K562 (cell line): ENCODE data around the gene TUBA4B. TPM values are rescaled to one million over a fixed set of nuclear protein-coding genes. Genes with fewer than 3 reads are reported as not detected.
A peak's percentile ranks its signal among the peaks of the same experiment; 100 is the strongest.

Experiments used
- CCNT2 ChIP-seq: IDR thresholded peaks from 2 replicates; pipeline ENCODE4 v1.6.1; 2011; ENCODE audit warnings: borderline replicate concordance, low read depth, mild to moderate bottlenecking, moderate library complexity, mixed read lengths, low read length; ENCODE audit not compliant: insufficient read length; ENCODE audit errors: extremely low read depth
- CREBBP ChIP-seq: IDR thresholded peaks from one replicate; pipeline ENCODE4 v1.6.1; 2012; ENCODE audit warnings: low read depth, mild to moderate bottlenecking, control low read depth, inconsistent platforms, low read length
- GATAD2A ChIP-seq: fragments of 450-650 bp; IDR thresholded peaks from 2 replicates; pipeline ENCODE4 v1.6.1; 2017
- KDM5B ChIP-seq: fragments of 200-600 bp; sonication (generic); IDR thresholded peaks from 2 replicates; pipeline ENCODE4 v1.6.1; 2012; ENCODE audit warnings: low read depth, mild to moderate bottlenecking, moderate library complexity, low read length, control low read depth, inconsistent platforms; ENCODE audit not compliant: insufficient replicate concordance
- MTA2 ChIP-seq: fragments of 450-650 bp; IDR thresholded peaks from 2 replicates; pipeline ENCODE4 v1.6.1; 2016; ENCODE audit warnings: low read depth
- NCOR1 ChIP-seq: fragments of 450-650 bp; IDR thresholded peaks from 2 replicates; pipeline ENCODE4 v1.6.1; 2016; ENCODE audit warnings: mild to moderate bottlenecking, moderate library complexity
- SOX6 ChIP-seq: fragments of 450-650 bp; IDR thresholded peaks from 2 replicates; pipeline ENCODE4 v1.6.1; 2014; ENCODE audit warnings: mild to moderate bottlenecking
- SP1 ChIP-seq: sonication (generic); formaldehyde crosslinking; IDR thresholded peaks from 2 replicates; pipeline ENCODE4 v1.8.1; 2022; ENCODE audit warnings: mild to moderate bottlenecking, missing genetic modification reagents
- ZNF197 ChIP-seq: fragments of 200-800 bp; sonication (Bioruptor generic); IDR thresholded peaks from 2 replicates; pipeline ENCODE4 v1.6.1; 2016; ENCODE audit warnings: low read depth, missing genetic modification characterization, missing compliant biosample characterization
- ZNF740 ChIP-seq, 3 experiments: fragments of 200-800 bp in 1 of 3; sonication (Bioruptor generic) in 1 of 3; sonication (generic) in 1 of 3; formaldehyde crosslinking in 1 of 3; IDR thresholded peaks; 2 replicates each; pipeline versions ENCODE4 v1.6.1 to v1.8.0; 2016 to 2022; ENCODE audit warnings: mild to moderate bottlenecking in 2 of 3, missing compliant biosample characterization in 2 of 3, missing genetic modification characterization in 2 of 3, missing genetic modification reagents in 1 of 3
- polyA plus RNA-seq, 8 experiments: library from polyadenylated mRNA; depleted of rRNA in 4 of 8; stranded (reverse) in 5 of 8; unstranded in 3 of 8; fragments of >200 nt; fragmentation: Nextera tagmentation in 2 of 8; fragmentation: Illumina TruSeq in 1 of 8; extraction: Ambion mirVana in 2 of 8; extraction: Trizol in 1 of 8; gene quantifications; 2 replicates each; pipeline versions ENCODE4 v1.2.1 to v1.2.3, GENCODE V29; 2011 to 2014; ENCODE audit warnings: inconsistent platforms in 1 of 8, missing spikeins in 1 of 8
- total RNA-seq, 7 experiments: library from RNA; depleted of rRNA in 6 of 7; stranded (reverse); fragments of >200 nt in 6 of 7; fragmentation: Illumina TruSeq in 2 of 7; extraction: Trizol in 2 of 7; gene quantifications; 2 replicates each; pipeline versions ENCODE4 v1.2.1 to v1.2.3, GENCODE V29; 2011 to 2021; ENCODE audit warnings: low replicate concordance in 1 of 7
- TF ChIP-seq, protein P1 (sequence below): sonication (generic); formaldehyde crosslinking; IDR thresholded peaks from 2 replicates; pipeline ENCODE4 v1.8.0; 2022; ENCODE audit warnings: missing genetic modification reagents, mild to moderate bottlenecking, moderate library complexity, borderline replicate concordance
- TF ChIP-seq, protein P2 (sequence below), 2 experiments: fragments of 450-650 bp; IDR thresholded peaks; 2 replicates each; pipeline ENCODE4 v1.6.1; 2016; ENCODE audit warnings: mild to moderate bottlenecking in 2 of 2, borderline replicate concordance in 1 of 2, low read depth in 1 of 2, moderate library complexity in 1 of 2

Gene TUBA4B
- total and polyA plus RNA-seq, 9 of the 15 experiments (the other 6 are each of a cell fraction or from before 2014, with no cell fraction given): 0.04 TPM; not detected in 8

GRCh38 chr2:219207134-219207883 is 45.7 kb upstream of the TUBA4B start (continued):
- TF ChIP-seq, protein P1, sequence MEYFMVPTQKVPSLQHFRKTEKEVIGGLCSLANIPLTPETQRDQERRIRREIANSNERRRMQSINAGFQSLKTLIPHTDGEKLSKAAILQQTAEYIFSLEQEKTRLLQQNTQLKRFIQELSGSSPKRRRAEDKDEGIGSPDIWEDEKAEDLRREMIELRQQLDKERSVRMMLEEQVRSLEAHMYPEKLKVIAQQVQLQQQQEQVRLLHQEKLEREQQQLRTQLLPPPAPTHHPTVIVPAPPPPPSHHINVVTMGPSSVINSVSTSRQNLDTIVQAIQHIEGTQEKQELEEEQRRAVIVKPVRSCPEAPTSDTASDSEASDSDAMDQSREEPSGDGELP (CRISPR knock-in tag): peak; percentile 32; the same call in 1 of the 2 replicates
- TF ChIP-seq ZNF197 (CRISPR knock-in tag) (no peak), SP1 (no peak), GATAD2A (no peak), NCOR1 (no peak), CREBBP (no peak), ZNF740 (CRISPR knock-in tag; IDR thresholded peaks at IDR 0.05) (peak; percentile 12; the same call in 1 of the 2 replicates), ZNF740 (tag; IDR thresholded peaks at IDR 0.05) (no peak; a peak in 1 of 4 replicates), MTA2 (no peak), KDM5B (peak; percentile 3), SOX6 (no peak), CCNT2 (no peak)
- TF ChIP-seq, protein P2, sequence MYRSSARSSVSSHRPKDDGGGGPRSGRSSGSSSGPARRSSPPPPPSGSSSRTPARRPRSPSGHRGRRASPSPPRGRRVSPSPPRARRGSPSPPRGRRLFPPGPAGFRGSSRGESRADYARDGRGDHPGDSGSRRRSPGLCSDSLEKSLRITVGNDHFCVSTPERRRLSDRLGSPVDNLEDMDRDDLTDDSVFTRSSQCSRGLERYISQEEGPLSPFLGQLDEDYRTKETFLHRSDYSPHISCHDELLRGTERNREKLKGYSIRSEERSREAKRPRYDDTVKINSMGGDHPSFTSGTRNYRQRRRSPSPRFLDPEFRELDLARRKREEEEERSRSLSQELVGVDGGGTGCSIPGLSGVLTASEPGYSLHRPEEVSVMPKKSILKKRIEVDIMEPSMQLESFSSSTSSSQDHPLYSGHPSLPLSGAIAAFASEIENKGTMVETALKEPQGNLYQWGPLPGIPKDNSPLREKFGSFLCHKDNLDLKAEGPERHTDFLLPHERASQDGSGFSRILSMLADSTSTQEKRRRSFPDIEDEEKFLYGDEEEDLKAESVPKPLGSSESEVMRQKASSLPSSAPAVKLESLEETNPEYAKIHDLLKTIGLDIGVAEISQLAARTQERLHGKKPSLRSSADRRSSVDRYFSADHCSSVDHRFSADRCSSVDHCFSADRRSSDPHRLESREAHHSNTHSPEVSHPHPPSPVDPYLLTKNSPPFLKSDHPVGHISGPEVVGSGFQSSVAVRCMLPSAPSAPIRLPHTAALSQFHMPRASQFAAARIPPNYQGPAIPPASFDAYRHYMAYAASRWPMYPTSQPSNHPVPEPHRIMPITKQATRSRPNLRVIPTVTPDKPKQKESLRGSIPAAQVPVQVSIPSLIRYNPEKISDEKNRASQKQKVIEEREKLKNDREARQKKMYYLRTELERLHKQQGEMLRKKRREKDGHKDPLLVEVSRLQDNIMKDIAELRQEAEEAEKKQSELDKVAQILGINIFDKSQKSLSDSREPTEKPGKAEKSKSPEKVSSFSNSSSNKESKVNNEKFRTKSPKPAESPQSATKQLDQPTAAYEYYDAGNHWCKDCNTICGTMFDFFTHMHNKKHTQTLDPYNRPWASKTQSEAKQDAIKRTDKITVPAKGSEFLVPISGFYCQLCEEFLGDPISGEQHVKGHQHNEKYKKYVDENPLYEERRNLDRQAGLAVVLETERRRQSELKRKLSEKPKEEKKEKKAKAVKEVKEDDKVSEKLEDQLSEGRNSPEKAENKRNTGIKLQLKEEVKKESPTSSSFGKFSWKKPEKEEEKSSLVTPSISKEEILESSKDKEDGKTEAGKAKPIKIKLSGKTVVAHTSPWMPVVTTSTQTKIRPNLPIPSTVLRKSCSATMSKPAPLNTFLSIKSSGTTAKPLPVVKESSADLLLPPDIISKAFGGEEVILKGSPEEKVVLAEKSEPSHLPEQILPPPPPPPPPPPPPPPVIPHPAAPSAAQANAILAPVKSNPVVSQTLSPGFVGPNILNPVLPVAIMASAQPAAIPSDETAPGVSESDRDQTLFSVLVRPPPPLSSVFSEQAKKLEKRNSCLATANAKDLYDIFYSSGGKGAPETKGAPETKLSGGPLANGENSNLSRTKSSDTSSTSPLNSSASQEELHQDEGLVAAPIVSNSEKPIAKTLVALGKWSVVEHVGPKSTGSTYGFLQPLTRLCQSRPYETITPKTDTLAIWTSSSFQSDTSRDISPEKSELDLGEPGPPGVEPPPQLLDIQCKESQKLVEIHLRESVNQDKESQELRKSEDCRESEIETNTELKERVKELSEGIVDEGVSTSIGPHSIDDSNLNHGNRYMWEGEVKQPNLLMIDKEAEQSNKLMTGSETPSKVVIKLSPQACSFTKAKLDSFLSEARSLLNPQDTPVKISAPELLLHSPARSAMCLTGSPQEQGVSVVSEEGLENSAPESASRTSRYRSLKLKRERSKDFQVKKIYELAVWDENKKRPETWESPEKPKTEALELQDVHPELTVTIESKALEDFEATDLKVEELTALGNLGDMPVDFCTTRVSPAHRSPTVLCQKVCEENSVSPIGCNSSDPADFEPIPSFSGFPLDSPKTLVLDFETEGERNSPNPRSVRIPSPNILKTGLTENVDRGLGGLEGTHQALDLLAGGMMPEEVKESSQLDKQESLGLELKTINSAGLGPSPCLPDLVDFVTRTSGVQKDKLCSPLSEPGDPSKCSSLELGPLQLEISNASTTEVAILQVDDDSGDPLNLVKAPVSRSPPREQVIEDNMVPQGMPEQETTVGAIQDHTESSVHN (IDR thresholded peaks at IDR 0.05; ENCODE audit: borderline replicate concordance in 1 of 2, low read depth in 1 of 2): no peak
